ENCODE measurements around the gene AHNAK2.

GRCh38 chr14:104998801-104999200 is 20.6 kb upstream of the AHNAK2 start:
- TF ChIP-seq CTCF (IDR thresholded peaks at IDR 0.05 in 2 of 3, conservative IDR thresholded peaks at IDR 0.05 in 1 of 3; ENCODE audit: insufficient read depth in 2 of 3, low read depth in 1 of 3, low read length in 3 of 3) (no peak), ATF3 (IDR thresholded peaks at IDR 0.05) (no peak), ATF3 (CRISPR knock-in tag; conservative IDR thresholded peaks at IDR 0.05) (no peak), RBM22 (IDR thresholded peaks at IDR 0.05; ENCODE audit: low read depth, low read length, poor library complexity, severe bottlenecking) (no peak), IRF2 (CRISPR knock-in tag; IDR thresholded peaks at IDR 0.05) (no peak), POLR2A (conservative IDR thresholded peaks at IDR 0.05) (no peak), MXI1 (IDR thresholded peaks at IDR 0.05; ENCODE audit: low read depth, low read length) (no peak), TFE3 (CRISPR knock-in tag; IDR thresholded peaks at IDR 0.05) (no peak), VEZF1 (CRISPR knock-in tag; IDR thresholded peaks at IDR 0.05) (no peak), HDAC6 (IDR thresholded peaks at IDR 0.05; ENCODE audit: low read depth, low read length) (no peak), SIN3B (IDR thresholded peaks at IDR 0.05; ENCODE audit: low read depth) (no peak), MLX (CRISPR knock-in tag; conservative IDR thresholded peaks at IDR 0.05) (no peak)

All from K562 (cell line).